ENCODE results near the gene NSMCE3.

NSMCE3 gene

GRCh38 chr15:29280514-29280913, 10.9 kb upstream of the NSMCE3 start:
- Histone ChIP-seq H3K4me2 (ENCODE audit: low read length) (no peak overlapping the region), H3K79me2 (ENCODE audit: insufficient read depth, low read length) (no peaks in the 10 kb centered on the region), H3K27me3 (ENCODE audit: insufficient read depth, low read length) (no peaks in the 10 kb centered on the region), H3K27ac (ENCODE audit: low read depth, low read length, poor library complexity, severe bottlenecking) (no peak overlapping the region), H3K36me3 (ENCODE audit: insufficient read depth, low read length) (no peaks in the 10 kb centered on the region), H4K20me1 (ENCODE audit: insufficient read depth, low read length) (no peaks in the 10 kb centered on the region), H2AFZ (ENCODE audit: low read length) (no peak overlapping the region), H3K9me3 (ENCODE audit: low read length) (0 out of 2 replicates have a peak, but pooled peaks cover 5% of the 10 kb centered on the region), H3F3A (ENCODE audit: insufficient read depth, low read length) (no peaks in the 10 kb centered on the region), H3K9me2 (ENCODE audit: low read depth, low read length) (no peaks in the 10 kb centered on the region), H3K4me1 (ENCODE audit: insufficient read depth, low read length, severe bottlenecking) (no peaks in the 10 kb centered on the region), H3K4me3 (ENCODE audit: low read depth, low read length, poor library complexity, severe bottlenecking) (no peak overlapping the region), H3K9ac (ENCODE audit: low read length) (no peak overlapping the region)
- no peak for TF ChIP-seq EZH2 (IDR thresholded peaks at IDR 0.05; ENCODE audit: borderline replicate concordance, low read length)
- TF ChIP-seq, protein P1, sequence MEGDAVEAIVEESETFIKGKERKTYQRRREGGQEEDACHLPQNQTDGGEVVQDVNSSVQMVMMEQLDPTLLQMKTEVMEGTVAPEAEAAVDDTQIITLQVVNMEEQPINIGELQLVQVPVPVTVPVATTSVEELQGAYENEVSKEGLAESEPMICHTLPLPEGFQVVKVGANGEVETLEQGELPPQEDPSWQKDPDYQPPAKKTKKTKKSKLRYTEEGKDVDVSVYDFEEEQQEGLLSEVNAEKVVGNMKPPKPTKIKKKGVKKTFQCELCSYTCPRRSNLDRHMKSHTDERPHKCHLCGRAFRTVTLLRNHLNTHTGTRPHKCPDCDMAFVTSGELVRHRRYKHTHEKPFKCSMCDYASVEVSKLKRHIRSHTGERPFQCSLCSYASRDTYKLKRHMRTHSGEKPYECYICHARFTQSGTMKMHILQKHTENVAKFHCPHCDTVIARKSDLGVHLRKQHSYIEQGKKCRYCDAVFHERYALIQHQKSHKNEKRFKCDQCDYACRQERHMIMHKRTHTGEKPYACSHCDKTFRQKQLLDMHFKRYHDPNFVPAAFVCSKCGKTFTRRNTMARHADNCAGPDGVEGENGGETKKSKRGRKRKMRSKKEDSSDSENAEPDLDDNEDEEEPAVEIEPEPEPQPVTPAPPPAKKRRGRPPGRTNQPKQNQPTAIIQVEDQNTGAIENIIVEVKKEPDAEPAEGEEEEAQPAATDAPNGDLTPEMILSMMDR (IDR thresholded peaks at IDR 0.05; ENCODE audit: low read length), result no peak

- Histone ChIP-seq H3K4me2 (ENCODE audit: low read length) (no peak overlapping the region), H3K9ac (ENCODE audit: low read length) (no peak overlapping the region), H3F3A (ENCODE audit: insufficient read depth, low read length) (no peaks in the 10 kb centered on the region)
Measured at GRCh38 chr15:29278436-29279105, 8.9 kb upstream of the NSMCE3 start.

GRCh38 chr15:29276366-29276765, 6.7 kb upstream of the NSMCE3 start:
- Histone ChIP-seq H3K27ac (ENCODE audit: low read depth, low read length, poor library complexity, severe bottlenecking) (no peak overlapping the region), H3K36me3 (ENCODE audit: insufficient read depth, low read length) (no peaks in the 10 kb centered on the region), H3K4me1 (ENCODE audit: insufficient read depth, low read length, severe bottlenecking) (peaks cover 15% of the 10 kb centered on the region)

More at GRCh38 chr15:29278436-29279105, 8.9 kb upstream of the NSMCE3 start:
- H3K4me3 ChIP-seq (ENCODE audit: low read depth, low read length, poor library complexity, severe bottlenecking), result no peak overlapping the region
- no peaks in the 10 kb centered on the region for H3K27me3 ChIP-seq (ENCODE audit: insufficient read depth, low read length)
- no peaks in the 10 kb centered on the region for H3K79me2 ChIP-seq (ENCODE audit: insufficient read depth, low read length)
- no peak overlapping the region for H3K27ac ChIP-seq (ENCODE audit: low read depth, low read length, poor library complexity, severe bottlenecking)
- no peaks in the 10 kb centered on the region for H3K36me3 ChIP-seq (ENCODE audit: insufficient read depth, low read length)
- H4K20me1 ChIP-seq (ENCODE audit: insufficient read depth, low read length), result no peaks in the 10 kb centered on the region
- 0 out of 2 replicates have a peak, but pooled peaks cover 5% of the 10 kb centered on the region for H3K9me3 ChIP-seq (ENCODE audit: low read length)
- no peaks in the 10 kb centered on the region for H3K9me2 ChIP-seq (ENCODE audit: low read depth, low read length)
- no peak overlapping the region for H2AFZ ChIP-seq (ENCODE audit: low read length)
- no peak for TF ChIP-seq EZH2 (IDR thresholded peaks at IDR 0.05; ENCODE audit: borderline replicate concordance, low read length)
- TF ChIP-seq, protein P1 (IDR thresholded peaks at IDR 0.05; ENCODE audit: low read length), result no peak
- H3K4me1 ChIP-seq (ENCODE audit: insufficient read depth, low read length, severe bottlenecking), result no peaks in the 10 kb centered on the region

More at GRCh38 chr15:29276366-29276765, 6.7 kb upstream of the NSMCE3 start:
- H3K9ac ChIP-seq (ENCODE audit: low read length), result no peak overlapping the region
- H3K9me3 ChIP-seq (ENCODE audit: low read length), result no peaks in the 10 kb centered on the region
- H3K4me3 ChIP-seq (ENCODE audit: low read depth, low read length, poor library complexity, severe bottlenecking), result no peak overlapping the region
- no peaks in the 10 kb centered on the region for H3F3A ChIP-seq (ENCODE audit: insufficient read depth, low read length)
- H3K9me2 ChIP-seq (ENCODE audit: low read depth, low read length), result no peaks in the 10 kb centered on the region
- H3K4me2 ChIP-seq (ENCODE audit: low read length), result no peak overlapping the region
- no peaks in the 10 kb centered on the region for H4K20me1 ChIP-seq (ENCODE audit: insufficient read depth, low read length)
- TF ChIP-seq, protein P1 (IDR thresholded peaks at IDR 0.05; ENCODE audit: low read length), result no peak
- TF ChIP-seq EZH2 (IDR thresholded peaks at IDR 0.05; ENCODE audit: borderline replicate concordance, low read length), result no peak
- H3K27me3 ChIP-seq (ENCODE audit: insufficient read depth, low read length), result no peaks in the 10 kb centered on the region
- no peaks in the 10 kb centered on the region for H3K79me2 ChIP-seq (ENCODE audit: insufficient read depth, low read length)
- H2AFZ ChIP-seq (ENCODE audit: low read length), result no peak overlapping the region

Measured in OCI-LY1 (cell line).